Mesothelial cell of epicardium (in vitro differentiated cells): ENCODE data around the gene ACY1. TPM values are rescaled to one million over a fixed set of nuclear protein-coding genes. Genes with fewer than 3 reads are reported as not detected.
"Not testable (repeated sequence)": the region's sequence is repeated elsewhere in the genome, so short reads cannot be mapped to it uniquely, and the experiment has no call there.

ENCODE experiments used
- DNase-seq, 2 experiments: peaks; one replicate each; pipeline ENCODE4 v3.0.0; 2021; ENCODE audit warnings: low spot score in 2 of 2; ENCODE audit not compliant: unreplicated experiment in 2 of 2
- H3K27ac Mint-ChIP-seq: 2 replicates; pipeline ENCODE4 v1.8.0; 2021; ENCODE audit warnings: mixed read lengths
- H3K27me3 Mint-ChIP-seq: 2 replicates; pipeline ENCODE4 v1.8.0; 2021; ENCODE audit warnings: low read depth, mixed read lengths
- H3K36me3 Mint-ChIP-seq: 2 replicates; pipeline ENCODE4 v1.8.0; 2021; ENCODE audit warnings: mixed read lengths
- H3K4me1 Mint-ChIP-seq: 2 replicates; pipeline ENCODE4 v1.8.0; 2021; ENCODE audit warnings: mixed read lengths
- H3K4me3 Mint-ChIP-seq: 2 replicates; pipeline ENCODE4 v1.8.0; 2021; ENCODE audit warnings: mild to moderate bottlenecking, moderate library complexity, mixed read lengths
- H3K9me3 Mint-ChIP-seq: 2 replicates; pipeline ENCODE4 v1.8.0; 2021; ENCODE audit warnings: mixed read lengths
- CTCF ChIP-seq: fragments of 200-600 bp; sonication (generic); IDR thresholded peaks from one replicate; pipeline ENCODE4 v1.5.0; 2021; ENCODE audit warnings: antibody characterized with exemption; ENCODE audit not compliant: unreplicated experiment
- total RNA-seq: library from RNA; stranded (reverse); gene quantifications from 3 replicates; pipeline ENCODE4 v1.2.1, GENCODE V29; 2021

The ACY1 gene
- total RNA-seq, 1 donor from 2014 or later, result 47.8 TPM

- peaks cover 19% of the 10 kb centered on the region for H3K4me1 Mint-ChIP-seq
- no peak overlapping the region for H3K27ac Mint-ChIP-seq
- no peaks in the 10 kb centered on the region for H3K27me3 Mint-ChIP-seq
- no peaks in the 10 kb centered on the region for H3K36me3 Mint-ChIP-seq
- H3K9me3 Mint-ChIP-seq, result no peaks in the 10 kb centered on the region
- no peak for DNase-seq
- TF ChIP-seq CTCF, result no peak
- H3K4me3 Mint-ChIP-seq, result no peak overlapping the region
Observed at GRCh38 chr3:52032702-52033408, 49.5 kb downstream of the ACY1 start.

GRCh38 chr3:52033748-52034147 lies 50.4 kb downstream of the ACY1 start:
- not testable (repeated sequence) for H3K4me3 Mint-ChIP-seq, H3K27ac Mint-ChIP-seq, H3K9me3 Mint-ChIP-seq, H3K27me3 Mint-ChIP-seq, H3K36me3 Mint-ChIP-seq, DNase-seq
- peaks cover 19% of the 10 kb centered on the region for H3K4me1 Mint-ChIP-seq

- Mint-ChIP-seq H3K27me3 (no peaks in the 10 kb centered on the region), H3K27ac (no peak overlapping the region), H3K4me3 (no peak overlapping the region), H3K9me3 (no peaks in the 10 kb centered on the region), H3K4me1 (peaks cover 16% of the 10 kb centered on the region), H3K36me3 (no peaks in the 10 kb centered on the region)
- no peak for DNase-seq
- no peak for TF ChIP-seq CTCF
Observed at GRCh38 chr3:52034212-52034611, 50.9 kb downstream of the ACY1 start.

- H3K27ac Mint-ChIP-seq, result no peak overlapping the region
- no peak for TF ChIP-seq CTCF
- DNase-seq, result no peak
- peaks cover 16% of the 10 kb centered on the region for H3K4me1 Mint-ChIP-seq
- H3K9me3 Mint-ChIP-seq, result no peaks in the 10 kb centered on the region
- no peaks in the 10 kb centered on the region for H3K27me3 Mint-ChIP-seq
- H3K36me3 Mint-ChIP-seq, result no peaks in the 10 kb centered on the region
- H3K4me3 Mint-ChIP-seq, result no peak overlapping the region
Observed at GRCh38 chr3:52034651-52035050, 51.3 kb downstream of the ACY1 start.

- TF ChIP-seq CTCF, result no peak
- H3K4me1 Mint-ChIP-seq, result peaks cover 14% of the 10 kb centered on the region
- no peaks in the 10 kb centered on the region for H3K36me3 Mint-ChIP-seq
- no peaks in the 10 kb centered on the region for H3K9me3 Mint-ChIP-seq
- no peak overlapping the region for H3K27ac Mint-ChIP-seq
- DNase-seq, result no peak
- no peaks in the 10 kb centered on the region for H3K27me3 Mint-ChIP-seq
- no peak overlapping the region for H3K4me3 Mint-ChIP-seq
Observed at GRCh38 chr3:52036222-52036694, 52.9 kb downstream of the ACY1 start.

- TF ChIP-seq CTCF, result no peak
- H3K9me3 Mint-ChIP-seq, result no peaks in the 10 kb centered on the region
- no peak for DNase-seq
Observed at GRCh38 chr3:52036829-52037228, 53.5 kb downstream of the ACY1 start.

More at GRCh38 chr3:52036829-52037228, 53.5 kb downstream of the ACY1 start:
- Mint-ChIP-seq H3K27me3 (no peaks in the 10 kb centered on the region), H3K4me3 (no peak overlapping the region), H3K27ac (no peak overlapping the region), H3K4me1 (peaks cover 15% of the 10 kb centered on the region), H3K36me3 (no peaks in the 10 kb centered on the region)
